Stomach (tissue), 4 donors: Measurements from ENCODE around the gene INSL3.

Experiments
- EP300 ChIP-seq: sonication (generic); formaldehyde crosslinking; IDR thresholded peaks from one replicate; pipeline ENCODE4 v1.6.1; 2017; ENCODE audit warnings: antibody characterized with exemption
- POLR2A ChIP-seq, 4 donors: fragments of 450-650 bp; IDR thresholded peaks; one replicate each; pipeline ENCODE4 v1.6.1; 2016; ENCODE audit warnings: antibody characterized with exemption in 4 of 4, control low read depth in 2 of 4, mild to moderate bottlenecking in 1 of 4, moderate library complexity in 1 of 4
- POLR2AphosphoS5 ChIP-seq, 3 donors: sonication (generic); formaldehyde crosslinking; IDR thresholded peaks; one replicate each; pipeline ENCODE4 v1.6.1; 2016; ENCODE audit warnings: antibody characterized with exemption in 3 of 3
- TF ChIP-seq, protein P1 (sequence below), 7 experiments: fragments of 450-650 bp in 4 of 7; fragments of 200-600 bp in 3 of 7; sonication (generic) in 3 of 7; IDR thresholded peaks; one replicate each; pipeline ENCODE4 v1.5.1; 2016 to 2019; ENCODE audit warnings: antibody characterized with exemption in 7 of 7, control low read depth in 2 of 7, mild to moderate bottlenecking in 1 of 7

DNA sequence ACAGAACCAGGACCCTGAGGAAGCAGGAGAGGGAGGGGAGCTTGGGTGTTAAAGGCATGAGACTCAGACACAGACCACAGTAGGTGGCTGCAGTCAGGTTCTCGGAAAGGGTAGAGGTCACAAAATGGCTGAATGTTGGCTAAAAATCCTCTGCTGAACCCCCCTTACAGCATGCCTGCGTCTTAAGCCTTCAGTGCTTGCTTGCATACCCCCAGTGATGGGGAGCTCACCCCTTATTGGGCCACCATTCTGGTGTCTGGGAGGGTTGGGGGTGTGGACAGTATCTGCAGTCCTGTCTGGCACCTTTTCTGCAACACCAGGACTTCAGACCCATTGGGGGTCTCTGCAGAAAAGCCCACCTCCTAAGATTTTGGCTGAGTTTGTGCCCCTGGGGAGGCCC is 40.5 kb downstream of the INSL3 start:
- TF ChIP-seq POLR2A (IDR thresholded peaks at IDR 0.05), result no peak
- no peak for TF ChIP-seq POLR2AphosphoS5 (IDR thresholded peaks at IDR 0.05)
- TF ChIP-seq, protein P1, sequence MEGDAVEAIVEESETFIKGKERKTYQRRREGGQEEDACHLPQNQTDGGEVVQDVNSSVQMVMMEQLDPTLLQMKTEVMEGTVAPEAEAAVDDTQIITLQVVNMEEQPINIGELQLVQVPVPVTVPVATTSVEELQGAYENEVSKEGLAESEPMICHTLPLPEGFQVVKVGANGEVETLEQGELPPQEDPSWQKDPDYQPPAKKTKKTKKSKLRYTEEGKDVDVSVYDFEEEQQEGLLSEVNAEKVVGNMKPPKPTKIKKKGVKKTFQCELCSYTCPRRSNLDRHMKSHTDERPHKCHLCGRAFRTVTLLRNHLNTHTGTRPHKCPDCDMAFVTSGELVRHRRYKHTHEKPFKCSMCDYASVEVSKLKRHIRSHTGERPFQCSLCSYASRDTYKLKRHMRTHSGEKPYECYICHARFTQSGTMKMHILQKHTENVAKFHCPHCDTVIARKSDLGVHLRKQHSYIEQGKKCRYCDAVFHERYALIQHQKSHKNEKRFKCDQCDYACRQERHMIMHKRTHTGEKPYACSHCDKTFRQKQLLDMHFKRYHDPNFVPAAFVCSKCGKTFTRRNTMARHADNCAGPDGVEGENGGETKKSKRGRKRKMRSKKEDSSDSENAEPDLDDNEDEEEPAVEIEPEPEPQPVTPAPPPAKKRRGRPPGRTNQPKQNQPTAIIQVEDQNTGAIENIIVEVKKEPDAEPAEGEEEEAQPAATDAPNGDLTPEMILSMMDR (IDR thresholded peaks at IDR 0.05), result no peak
- no peak for TF ChIP-seq EP300
